ENCODE data around the gene IRGC. TPM values are rescaled to one million over a fixed set of nuclear protein-coding genes. Genes with fewer than 3 reads are reported as not detected.

Gene IRGC
- polyA plus RNA-seq, 2 of the 4 experiments (the other 2 are of a cell fraction), result not detected

- POLR2A ChIA-PET, result interaction anchor here (0.6 to 1.1 kb wide), 2 partner anchors 31 to 94 kb away, joined by 3 to 4 read pairs; no protein-coding TSS in a partner anchor
These were observed 41.7 kb upstream of the IRGC start for GRCh38 chr19:43674183-43674582.

GRCh38 chr19:43674596-43674995 lies 41.3 kb upstream of the IRGC start:
- H3K9me3 ChIP-seq, result no peaks in the 10 kb centered on the region
- H3K27ac ChIP-seq, result peak overlapping the region; percentile 58 to 72; a peak in 4 of 6 replicates
- 76% methylated on average over 3 of the region's 3 CpGs for WGBS (ENCODE audit: missing lambda C conversion rate)
- FAIRE-seq, result no peak
- ChIA-PET POLR2A (interaction anchor here (0.6 to 1.4 kb wide), 3 partner anchors 90 to 860 kb away, joined by 3 to 4 read pairs (median 3); no protein-coding TSS in a partner anchor), CTCF (interaction anchor here (0.9 to 1.3 kb wide), 7 partner anchors 8 to 136 kb away, joined by 3 to 5 read pairs (median 3); no protein-coding TSS in a partner anchor)
- peak overlapping the region; percentile 73 for H3K4me2 ChIP-seq
- H3K4me3 ChIP-seq, result no peak overlapping the region
- H3K4me1 ChIP-seq, result peaks cover 38% of the 10 kb centered on the region
- TF ChIP-seq EHF (CRISPR knock-in tag; IDR thresholded peaks at IDR 0.05), result no peak
- TF ChIP-seq, protein P1, sequence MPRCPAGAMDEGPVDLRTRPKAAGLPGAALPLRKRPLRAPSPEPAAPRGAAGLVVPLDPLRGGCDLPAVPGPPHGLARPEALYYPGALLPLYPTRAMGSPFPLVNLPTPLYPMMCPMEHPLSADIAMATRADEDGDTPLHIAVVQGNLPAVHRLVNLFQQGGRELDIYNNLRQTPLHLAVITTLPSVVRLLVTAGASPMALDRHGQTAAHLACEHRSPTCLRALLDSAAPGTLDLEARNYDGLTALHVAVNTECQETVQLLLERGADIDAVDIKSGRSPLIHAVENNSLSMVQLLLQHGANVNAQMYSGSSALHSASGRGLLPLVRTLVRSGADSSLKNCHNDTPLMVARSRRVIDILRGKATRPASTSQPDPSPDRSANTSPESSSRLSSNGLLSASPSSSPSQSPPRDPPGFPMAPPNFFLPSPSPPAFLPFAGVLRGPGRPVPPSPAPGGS (IDR thresholded peaks at IDR 0.05), result no peak
- TF ChIP-seq EHMT2 (IDR thresholded peaks at IDR 0.05; ENCODE audit: low read depth), result no peak
- no peak for TF ChIP-seq RAD21 (conservative IDR thresholded peaks at IDR 0.05 in 1 of 2, IDR thresholded peaks at IDR 0.05 in 1 of 2)
- TF ChIP-seq TP53 (CRISPR knock-in tag; IDR thresholded peaks at IDR 0.05), result no peak
- TF ChIP-seq PHF8 (IDR thresholded peaks at IDR 0.05; ENCODE audit: borderline replicate concordance, low read depth), result no peak
- no peak for TF ChIP-seq NPAS2 (CRISPR knock-in tag; IDR thresholded peaks at IDR 0.05; ENCODE audit: borderline replicate concordance)
- no peak for TF ChIP-seq HEYL (CRISPR knock-in tag; IDR thresholded peaks at IDR 0.05)
- TF ChIP-seq POLR2A (IDR thresholded peaks at IDR 0.05; ENCODE audit: low read length), result no peak
- no peak for DNase-seq (ENCODE audit: low read depth in 1 of 2, low spot score in 1 of 2)
- no peak for ATAC-seq

More at GRCh38 chr19:43674183-43674582, 41.7 kb upstream of the IRGC start:
- no peaks in the 10 kb centered on the region for H3K9me3 ChIP-seq
- DNase-seq (ENCODE audit: low read depth in 1 of 2, low spot score in 1 of 2) (no peak), FAIRE-seq (no peak), ATAC-seq (no peak)
- peaks cover 38% of the 10 kb centered on the region for H3K4me1 ChIP-seq
- peak overlapping the region; percentile 73; the same call in 1 of the 3 replicates for H3K4me2 ChIP-seq
- WGBS (ENCODE audit: missing lambda C conversion rate), result 96% methylated on average over 8 of the region's 8 CpGs
- H3K4me3 ChIP-seq, result no peak overlapping the region
- CTCF ChIA-PET, result interaction anchor here (1.0 to 1.4 kb wide), 8 partner anchors 8 to 136 kb away, joined by 3 to 5 read pairs (median 3); no protein-coding TSS in a partner anchor
- peak overlapping the region; percentile 58 to 72; a peak in 4 of 6 replicates for H3K27ac ChIP-seq
- TF ChIP-seq, protein P1 (IDR thresholded peaks at IDR 0.05), result no peak
- TF ChIP-seq ATOH8 (CRISPR knock-in tag; IDR thresholded peaks at IDR 0.05; ENCODE audit: low read depth), result no peak
- TF ChIP-seq GATA3 (IDR thresholded peaks at IDR 0.05; ENCODE audit: borderline replicate concordance), result no peak
- TF ChIP-seq, protein P2, sequence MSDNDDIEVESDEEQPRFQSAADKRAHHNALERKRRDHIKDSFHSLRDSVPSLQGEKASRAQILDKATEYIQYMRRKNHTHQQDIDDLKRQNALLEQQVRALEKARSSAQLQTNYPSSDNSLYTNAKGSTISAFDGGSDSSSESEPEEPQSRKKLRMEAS (IDR thresholded peaks at IDR 0.05), result no peak
- TF ChIP-seq HEYL (CRISPR knock-in tag; IDR thresholded peaks at IDR 0.05), result no peak
- no peak for TF ChIP-seq ZSCAN20 (CRISPR knock-in tag; IDR thresholded peaks at IDR 0.05)
- no peak for TF ChIP-seq TFCP2L1 (CRISPR knock-in tag; IDR thresholded peaks at IDR 0.05)
- TF ChIP-seq ZFP36 (IDR thresholded peaks at IDR 0.05; ENCODE audit: borderline replicate concordance, partially characterized antibody), result no peak
- TF ChIP-seq FOXS1 (CRISPR knock-in tag; IDR thresholded peaks at IDR 0.05), result no peak
- no peak for TF ChIP-seq ELK1 (IDR thresholded peaks at IDR 0.05; ENCODE audit: low read depth, low read length)
- TF ChIP-seq MYC (IDR thresholded peaks at IDR 0.05; ENCODE audit: borderline replicate concordance, low read length), result no peak
- no peak for TF ChIP-seq FOSL2 (IDR thresholded peaks at IDR 0.05)
- TF ChIP-seq FOSL2 (CRISPR knock-in tag; IDR thresholded peaks at IDR 0.05), result no peak
- TF ChIP-seq PBX3 (IDR thresholded peaks at IDR 0.05), result no peak
- no peak for TF ChIP-seq KDM1A (IDR thresholded peaks at IDR 0.05; ENCODE audit: low read depth)
- no peak for TF ChIP-seq SREBF2 (IDR thresholded peaks at IDR 0.05)
